Measurements from ENCODE around the gene STIM2.

- TF ChIP-seq LEF1 (IDR thresholded peaks at IDR 0.05; ENCODE audit: borderline replicate concordance): no peak
- no peak for TF ChIP-seq PKNOX1 (IDR thresholded peaks at IDR 0.05)
- no peak for TF ChIP-seq SUZ12 (IDR thresholded peaks at IDR 0.05)
Observed at GRCh38 chr4:26891867-26892266, 31.2 kb downstream of the STIM2 start.
